Measurements from ENCODE around the gene OR2H2. TPM values are rescaled to one million over a fixed set of nuclear protein-coding genes. Genes with fewer than 3 reads are reported as not detected.

OR2H2 gene
- total RNA-seq, 3 donors from 2014 or later = not detected

- Histone ChIP-seq H3K36me3 (no peaks in the 10 kb centered on the region), H3K4me1 (no peaks in the 10 kb centered on the region), H3K4me3 (no peak overlapping the region), H3K9me3 (no peaks in the 10 kb centered on the region), H3K27me3 (peaks cover 0 to 5% of the 10 kb centered on the region in 2 donors), H3K27ac (no peak overlapping the region)
- DNase-seq (ENCODE audit: low spot score in 2 of 2) = no peak
- TF ChIP-seq POLR2A (IDR thresholded peaks at IDR 0.05) = no peak
- TF ChIP-seq CTCF (IDR thresholded peaks at IDR 0.05) = no peak
- no peak for TF ChIP-seq POLR2AphosphoS5 (IDR thresholded peaks at IDR 0.05)
- intact Hi-C loops (cut with DNase I; ENCODE audit: low total_unique reads) = loop anchor here (10.0 kb wide), 1 partner anchor 672 kb away; the partner anchor contains the start of gene TRIM27
Measured at GRCh38 chr6:29596381-29596900, 11.5 kb downstream of the OR2H2 start.

GRCh38 chr6:29597184-29597583, 12.3 kb downstream of the OR2H2 start:
- H3K4me1 ChIP-seq = no peaks in the 10 kb centered on the region
- H3K9me3 ChIP-seq = no peaks in the 10 kb centered on the region
- TF ChIP-seq POLR2A (IDR thresholded peaks at IDR 0.05) = no peak
- TF ChIP-seq CTCF (IDR thresholded peaks at IDR 0.05) = no peak
- no peak for TF ChIP-seq POLR2AphosphoS5 (IDR thresholded peaks at IDR 0.05)
- no peaks in the 10 kb centered on the region for H3K27me3 ChIP-seq
- DNase-seq (ENCODE audit: low spot score in 2 of 2) = no peak
- no peak overlapping the region for H3K27ac ChIP-seq
- no peak overlapping the region for H3K4me3 ChIP-seq
- H3K36me3 ChIP-seq = no peaks in the 10 kb centered on the region
- intact Hi-C loops (cut with DNase I; ENCODE audit: low total_unique reads) = loop anchor here (10.0 kb wide), 1 partner anchor 672 kb away; the partner anchor contains the start of gene TRIM27

- Histone ChIP-seq H3K4me1 (no peaks in the 10 kb centered on the region), H3K9me3 (no peaks in the 10 kb centered on the region), H3K27me3 (no peaks in the 10 kb centered on the region), H3K4me3 (no peak overlapping the region), H3K36me3 (no peaks in the 10 kb centered on the region), H3K27ac (no peak overlapping the region)
- TF ChIP-seq CTCF (IDR thresholded peaks at IDR 0.05) = no peak
- no peak for TF ChIP-seq POLR2AphosphoS5 (IDR thresholded peaks at IDR 0.05)
- no peak for TF ChIP-seq POLR2A (IDR thresholded peaks at IDR 0.05)
- intact Hi-C loops (cut with DNase I; ENCODE audit: low total_unique reads) = loop anchor here (10.0 kb wide), 1 partner anchor 673 kb away; the partner anchor contains the start of gene TRIM27
- no peak for DNase-seq (ENCODE audit: low spot score in 2 of 2)
Measured at GRCh38 chr6:29598172-29598747, 13.3 kb downstream of the OR2H2 start.

- intact Hi-C loops (cut with DNase I; ENCODE audit: low total_unique reads) = no loop called here
- no peaks in the 10 kb centered on the region for H3K4me1 ChIP-seq
- no peak for DNase-seq (ENCODE audit: low spot score in 2 of 2)
- no peaks in the 10 kb centered on the region for H3K9me3 ChIP-seq
- TF ChIP-seq CTCF (IDR thresholded peaks at IDR 0.05) (no peak), POLR2A (IDR thresholded peaks at IDR 0.05) (no peak), POLR2AphosphoS5 (IDR thresholded peaks at IDR 0.05) (no peak)
- H3K36me3 ChIP-seq = no peaks in the 10 kb centered on the region
- H3K4me3 ChIP-seq = no peak overlapping the region
- H3K27me3 ChIP-seq = no peaks in the 10 kb centered on the region
- H3K27ac ChIP-seq = no peak overlapping the region
Measured at GRCh38 chr6:29602564-29603361, 17.8 kb downstream of the OR2H2 start.

GRCh38 chr6:29603456-29603855, 18.5 kb downstream of the OR2H2 start:
- no peak for DNase-seq (ENCODE audit: low spot score in 2 of 2)
- H3K4me3 ChIP-seq = no peak overlapping the region
- intact Hi-C loops (cut with DNase I; ENCODE audit: low total_unique reads) = no loop called here

More at GRCh38 chr6:29603456-29603855, 18.5 kb downstream of the OR2H2 start:
- H3K27me3 ChIP-seq = no peaks in the 10 kb centered on the region
- no peaks in the 10 kb centered on the region for H3K9me3 ChIP-seq
- no peak overlapping the region for H3K27ac ChIP-seq
- no peaks in the 10 kb centered on the region for H3K4me1 ChIP-seq
- TF ChIP-seq POLR2A (IDR thresholded peaks at IDR 0.05) (no peak), CTCF (IDR thresholded peaks at IDR 0.05) (no peak), POLR2AphosphoS5 (IDR thresholded peaks at IDR 0.05) (no peak)
- no peaks in the 10 kb centered on the region for H3K36me3 ChIP-seq
